Neural progenitor cell (in vitro differentiated cells): Measurements from ENCODE around the gene SLC48A1. TPM values are rescaled to one million over a fixed set of nuclear protein-coding genes. Genes with fewer than 3 reads are reported as not detected.

ENCODE experiments used
- DNase-seq: peaks from one replicate; pipeline ENCODE4 v3.0.0-alpha.2; 2016; ENCODE audit warnings: low spot score
- H2AFZ ChIP-seq: fragments of 200-600 bp; sonication (generic); replicated peaks from 2 replicates; pipeline ENCODE4 v1.6.1; 2016; ENCODE audit warnings: antibody characterized with exemption
- H3F3A ChIP-seq: fragments of 200-600 bp; sonication (generic); 2 replicates; pipeline ENCODE4 v1.6.1; 2016; ENCODE audit warnings: antibody characterized with exemption, low read depth
- H3K27ac ChIP-seq: fragments of 200-600 bp; sonication (generic); 2 replicates; pipeline ENCODE4 v1.5.1; 2016; ENCODE audit warnings: mild to moderate bottlenecking
- H3K27me3 ChIP-seq: fragments of 200-600 bp; sonication (generic); 2 replicates; pipeline ENCODE4 v1.6.1; 2016; ENCODE audit warnings: mild to moderate bottlenecking, moderate library complexity
- H3K36me3 ChIP-seq: fragments of 200-600 bp; sonication (generic); 2 replicates; pipeline ENCODE4 v1.5.1; 2016
- H3K4me1 ChIP-seq: fragments of 200-600 bp; sonication (generic); 2 replicates; pipeline ENCODE4 v1.6.1; 2016; ENCODE audit warnings: mixed run types
- H3K4me2 ChIP-seq: fragments of 200-600 bp; sonication (generic); 2 replicates; pipeline ENCODE4 v1.6.1; 2016
- H3K4me3 ChIP-seq: fragments of 200-600 bp; sonication (generic); 2 replicates; pipeline ENCODE4 v1.5.1; 2016
- H3K79me2 ChIP-seq: fragments of 200-600 bp; sonication (generic); 2 replicates; pipeline ENCODE4 v1.6.1; 2016; ENCODE audit warnings: low read depth
- H3K9ac ChIP-seq: fragments of 200-600 bp; sonication (generic); 2 replicates; pipeline ENCODE4 v1.6.1; 2016
- H3K9me3 ChIP-seq: fragments of 200-600 bp; sonication (generic); 2 replicates; pipeline ENCODE4 v1.5.1; 2016; ENCODE audit warnings: low read depth
- H4K20me1 ChIP-seq: fragments of 200-600 bp; sonication (generic); 2 replicates; pipeline ENCODE4 v1.6.1; 2016; ENCODE audit warnings: low read depth
- H3K27ac Mint-ChIP-seq: 3 replicates; pipeline ENCODE4 v1.8.0; 2021; ENCODE audit warnings: mixed read lengths
- H3K27me3 Mint-ChIP-seq: 2 replicates; pipeline ENCODE4 v1.8.0; 2022; ENCODE audit warnings: low read depth, mild to moderate bottlenecking, inconsistent platforms, moderate library complexity, mixed read lengths; ENCODE audit not compliant: insufficient read depth
- H3K36me3 Mint-ChIP-seq: 3 replicates; pipeline ENCODE4 v1.8.0; 2021; ENCODE audit warnings: mixed read lengths
- H3K4me1 Mint-ChIP-seq: 3 replicates; pipeline ENCODE4 v1.8.0; 2021; ENCODE audit warnings: mixed read lengths
- H3K4me3 Mint-ChIP-seq: 3 replicates; pipeline ENCODE4 v1.8.0; 2021; ENCODE audit warnings: mild to moderate bottlenecking, moderate library complexity, mixed read lengths
- H3K9me3 Mint-ChIP-seq: 3 replicates; pipeline ENCODE4 v1.8.0; 2020; ENCODE audit warnings: mixed read lengths
- EZH2 ChIP-seq: fragments of 200-600 bp; sonication (generic); IDR thresholded peaks from 2 replicates; pipeline ENCODE4 v1.6.1; 2017; ENCODE audit warnings: antibody characterized with exemption, mild to moderate bottlenecking, moderate library complexity
- EZH2phosphoT487 ChIP-seq: fragments of 200-600 bp; sonication (generic); IDR thresholded peaks from 2 replicates; pipeline ENCODE4 v1.6.1; 2017; ENCODE audit warnings: antibody characterized with exemption
- total RNA-seq: library from RNA; depleted of rRNA; stranded (reverse); fragments of >200 nt; gene quantifications from 2 replicates; pipeline ENCODE4 v1.2.3, GENCODE V29; 2015; ENCODE audit warnings: low replicate concordance
- TF ChIP-seq, protein P1 (sequence below): fragments of 200-600 bp; sonication (generic); IDR thresholded peaks from 2 replicates; pipeline ENCODE4 v1.5.1; 2017; ENCODE audit warnings: antibody characterized with exemption, mild to moderate bottlenecking

SLC48A1 gene
- total RNA-seq, 1 donor from 2014 or later, result 8.3 TPM

DNA sequence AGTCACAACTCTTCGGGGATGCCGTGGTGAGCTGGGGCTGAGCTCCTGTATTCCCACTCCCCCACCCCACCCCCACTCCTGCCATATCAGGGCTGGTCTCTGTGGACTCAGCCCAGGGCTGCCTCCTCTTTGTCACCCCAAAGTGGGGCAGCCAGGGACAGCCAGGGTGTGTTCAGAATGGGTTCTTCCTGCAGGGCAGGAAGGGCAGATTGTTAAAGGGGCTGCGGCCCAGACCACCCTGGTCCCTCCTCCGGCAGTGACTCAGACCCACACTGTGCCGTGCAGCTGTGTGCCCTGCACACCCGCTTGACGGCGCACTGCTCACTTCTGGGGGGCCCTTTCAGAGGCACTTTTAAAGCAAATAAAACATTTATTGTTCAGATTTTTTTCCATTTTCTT lies 9.3 kb downstream of the SLC48A1 start:
- H3K36me3 Mint-ChIP-seq, result peaks cover 8% of the 10 kb centered on the region
- H3K4me1 ChIP-seq, result peaks cover 15% of the 10 kb centered on the region
- peaks cover 6% of the 10 kb centered on the region for H3K27me3 ChIP-seq
- no peak overlapping the region for H3K9ac ChIP-seq
- no peak overlapping the region for H3K27ac Mint-ChIP-seq
- H3K9me3 ChIP-seq, result no peaks in the 10 kb centered on the region
- H3K4me1 Mint-ChIP-seq, result peaks cover 14% of the 10 kb centered on the region
- no peaks in the 10 kb centered on the region for H3F3A ChIP-seq
- H4K20me1 ChIP-seq, result peaks cover 13% of the 10 kb centered on the region
- H3K4me3 ChIP-seq, result no peak overlapping the region
- H3K4me3 Mint-ChIP-seq, result peak overlapping the region; percentile 11
- TF ChIP-seq, protein P1, sequence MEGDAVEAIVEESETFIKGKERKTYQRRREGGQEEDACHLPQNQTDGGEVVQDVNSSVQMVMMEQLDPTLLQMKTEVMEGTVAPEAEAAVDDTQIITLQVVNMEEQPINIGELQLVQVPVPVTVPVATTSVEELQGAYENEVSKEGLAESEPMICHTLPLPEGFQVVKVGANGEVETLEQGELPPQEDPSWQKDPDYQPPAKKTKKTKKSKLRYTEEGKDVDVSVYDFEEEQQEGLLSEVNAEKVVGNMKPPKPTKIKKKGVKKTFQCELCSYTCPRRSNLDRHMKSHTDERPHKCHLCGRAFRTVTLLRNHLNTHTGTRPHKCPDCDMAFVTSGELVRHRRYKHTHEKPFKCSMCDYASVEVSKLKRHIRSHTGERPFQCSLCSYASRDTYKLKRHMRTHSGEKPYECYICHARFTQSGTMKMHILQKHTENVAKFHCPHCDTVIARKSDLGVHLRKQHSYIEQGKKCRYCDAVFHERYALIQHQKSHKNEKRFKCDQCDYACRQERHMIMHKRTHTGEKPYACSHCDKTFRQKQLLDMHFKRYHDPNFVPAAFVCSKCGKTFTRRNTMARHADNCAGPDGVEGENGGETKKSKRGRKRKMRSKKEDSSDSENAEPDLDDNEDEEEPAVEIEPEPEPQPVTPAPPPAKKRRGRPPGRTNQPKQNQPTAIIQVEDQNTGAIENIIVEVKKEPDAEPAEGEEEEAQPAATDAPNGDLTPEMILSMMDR, result no peak
- TF ChIP-seq EZH2phosphoT487 (no peak), EZH2 (no peak)
- no peak overlapping the region for H2AFZ ChIP-seq
- no peak overlapping the region for H3K27ac ChIP-seq
- no peak for DNase-seq
- no peaks in the 10 kb centered on the region for H3K79me2 ChIP-seq
- no peaks in the 10 kb centered on the region for H3K36me3 ChIP-seq
- no peak overlapping the region for H3K4me2 ChIP-seq
- peaks cover 23% of the 10 kb centered on the region for H3K27me3 Mint-ChIP-seq
- no peaks in the 10 kb centered on the region for H3K9me3 Mint-ChIP-seq

DNA sequence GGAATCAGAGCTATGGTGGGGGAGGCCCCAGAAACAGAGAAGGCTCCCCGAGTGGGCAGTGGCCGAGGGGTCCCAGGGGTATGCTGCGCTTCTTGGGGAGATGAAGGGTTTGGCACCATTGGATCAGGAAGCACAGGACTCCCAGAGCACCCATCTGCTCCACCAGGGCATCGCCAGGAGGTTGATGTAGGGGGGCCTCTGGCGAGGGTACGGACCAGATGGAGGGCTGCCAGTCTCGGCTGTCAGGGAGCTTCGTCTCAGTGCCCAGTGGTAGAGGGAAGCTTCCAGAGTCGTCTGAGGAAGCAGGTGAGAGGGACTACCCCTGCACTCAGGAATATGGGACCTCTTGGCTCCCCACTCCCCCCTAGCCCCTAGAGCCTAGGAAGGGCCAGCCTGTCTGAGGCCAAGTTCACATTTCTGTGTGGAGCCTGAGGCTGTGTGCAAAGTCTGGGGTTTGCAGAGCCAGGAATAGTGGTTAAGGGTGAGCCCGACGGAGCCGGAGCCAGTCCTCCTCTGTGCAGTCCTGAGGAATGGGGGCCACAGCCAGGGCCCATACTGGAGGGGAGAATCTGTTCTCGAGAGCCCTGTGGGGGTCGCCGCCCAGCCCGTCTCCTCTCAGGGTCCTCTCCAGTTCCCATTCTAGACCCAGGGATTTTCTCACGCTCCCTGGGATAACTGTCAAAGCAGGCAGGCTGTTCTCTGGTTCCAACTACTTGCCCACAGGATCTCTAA lies 10.2 kb downstream of the SLC48A1 start:
- Mint-ChIP-seq H3K27me3 (peaks cover 19% of the 10 kb centered on the region), H3K4me1 (peaks cover 10% of the 10 kb centered on the region), H3K36me3 (peaks cover 16% of the 10 kb centered on the region), H3K9me3 (no peaks in the 10 kb centered on the region), H3K4me3 (peak overlapping the region; percentile 11), H3K27ac (no peak overlapping the region)
- H3F3A ChIP-seq, result no peaks in the 10 kb centered on the region
- H3K27me3 ChIP-seq, result peaks cover 6% of the 10 kb centered on the region
- peaks cover 13% of the 10 kb centered on the region for H4K20me1 ChIP-seq
- H3K9me3 ChIP-seq, result no peaks in the 10 kb centered on the region
- H3K9ac ChIP-seq, result no peak overlapping the region
- no peak overlapping the region for H2AFZ ChIP-seq
- no peaks in the 10 kb centered on the region for H3K79me2 ChIP-seq
- H3K4me2 ChIP-seq, result no peak overlapping the region
- peaks cover 15% of the 10 kb centered on the region for H3K4me1 ChIP-seq
- H3K4me3 ChIP-seq, result no peak overlapping the region
- H3K36me3 ChIP-seq, result no peaks in the 10 kb centered on the region
- H3K27ac ChIP-seq, result no peak overlapping the region
- DNase-seq, result no peak
- TF ChIP-seq EZH2phosphoT487, result no peak
- TF ChIP-seq EZH2, result no peak
- TF ChIP-seq, protein P1, result no peak

DNA sequence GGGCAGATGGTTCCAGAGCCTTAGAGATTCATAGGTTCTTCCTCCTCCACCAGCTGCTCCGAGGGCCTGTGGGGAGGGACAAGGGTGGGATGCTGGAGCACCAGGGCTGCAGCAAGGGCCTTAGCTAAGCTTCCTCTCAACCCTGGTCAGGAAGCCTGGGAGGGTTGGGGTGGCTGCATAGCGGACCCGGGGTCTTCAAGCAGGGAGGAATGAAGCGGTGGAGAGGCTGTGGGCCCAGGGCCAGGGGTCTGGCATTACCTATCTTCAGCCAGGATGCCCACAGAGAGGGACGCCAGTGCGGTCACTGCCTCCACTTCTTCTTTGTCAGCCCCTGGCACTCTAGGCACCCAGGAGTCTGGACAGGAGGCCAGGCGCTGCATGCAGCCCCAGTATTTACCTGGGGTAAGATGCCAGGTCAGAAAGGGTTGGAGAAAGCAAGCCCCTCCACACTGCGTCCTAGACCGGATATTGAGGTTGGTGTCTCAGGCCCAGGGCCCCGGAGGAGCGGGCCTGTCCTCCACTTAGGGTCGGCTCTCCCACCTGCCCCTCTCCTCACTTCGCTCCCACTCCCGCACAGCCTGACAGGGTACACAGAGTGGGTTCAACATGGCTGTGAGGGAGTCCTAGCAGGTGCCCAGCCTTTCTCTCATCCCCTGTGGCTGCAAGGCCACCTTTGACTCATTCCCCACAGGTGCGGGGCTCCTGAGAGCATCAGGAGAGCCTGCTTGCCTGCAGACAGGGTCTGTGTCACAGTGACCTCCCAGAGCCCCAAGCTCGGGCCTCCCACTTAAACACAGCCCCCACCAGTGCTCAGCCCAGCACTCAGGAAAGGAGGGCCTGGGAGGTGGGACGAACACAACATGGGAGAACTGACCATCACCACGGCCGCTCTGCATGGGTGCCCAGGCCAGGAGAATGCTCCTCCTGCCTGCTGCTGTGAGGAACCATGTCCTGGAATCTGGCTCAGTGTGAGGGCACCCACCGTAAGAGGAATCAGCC lies 11.1 kb downstream of the SLC48A1 start:
- Histone ChIP-seq H4K20me1 (peaks cover 9% of the 10 kb centered on the region), H3F3A (no peaks in the 10 kb centered on the region), H3K27me3 (peaks cover 6% of the 10 kb centered on the region), H3K4me1 (peaks cover 5% of the 10 kb centered on the region), H3K9ac (no peak overlapping the region), H3K4me2 (no peak overlapping the region), H3K27ac (no peak overlapping the region), H3K9me3 (no peaks in the 10 kb centered on the region), H3K79me2 (no peaks in the 10 kb centered on the region), H2AFZ (no peak overlapping the region), H3K4me3 (no peak overlapping the region), H3K36me3 (no peaks in the 10 kb centered on the region)
- Mint-ChIP-seq H3K27ac (no peak overlapping the region), H3K36me3 (peaks cover 21% of the 10 kb centered on the region), H3K9me3 (no peaks in the 10 kb centered on the region), H3K4me1 (peaks cover 10% of the 10 kb centered on the region), H3K27me3 (peaks cover 19% of the 10 kb centered on the region), H3K4me3 (no peak overlapping the region)
- TF ChIP-seq EZH2phosphoT487 (no peak), EZH2 (no peak)
- TF ChIP-seq, protein P1, result no peak
- DNase-seq, result no peak
